B cell (primary cell): ENCODE results near the gene SPPL3. TPM values are rescaled to one million over a fixed set of nuclear protein-coding genes. Genes with fewer than 3 reads are reported as not detected.

Experiments
- ATAC-seq: fragments of 200-7000 bp; cut with Tn5 transposase; one replicate; pipeline ENCODE4 v1.10.0; 2021; ENCODE audit warnings: low read depth, mild to moderate bottlenecking, moderate number of reproducible peaks, moderate library complexity
- CTCF ChIA-PET: fragments of 350-600 bp; sonication (Branson Sonifier 250); formaldehyde crosslinking; loops from one replicate; lab custom pipeline; 2021; ENCODE audit warnings: antibody characterized with exemption, inconsistent platforms; lab: Charles Lee
- POLR2A ChIA-PET: fragments of 350-600 bp; sonication (Branson Sonifier 250); formaldehyde crosslinking; loops from one replicate; lab custom pipeline; 2021; ENCODE audit warnings: antibody characterized with exemption; lab: Charles Lee
- DNase-seq: peaks from one replicate; pipeline ENCODE4 v3.0.0; 2013
- H2AFZ ChIP-seq: 2 replicates; pipeline ENCODE4 v1.6.1; 2012; ENCODE audit warnings: mild to moderate bottlenecking, low read depth, low read length; ENCODE audit not compliant: insufficient read depth, poor library complexity, severe bottlenecking
- H3K27ac ChIP-seq, 2 donors: 1 replicate in 1 of 2; 2 replicates in 1 of 2; pipeline ENCODE4 v1.5.1; 2012 to 2013; ENCODE audit warnings: low read length in 2 of 2, mild to moderate bottlenecking in 2 of 2, moderate library complexity in 1 of 2
- H3K27me3 ChIP-seq, 4 experiments: fragments of 200-600 bp in 1 of 4; sonication (generic) in 1 of 4; replicated peaks in 1 of 4; 1 replicate in 2 of 4; 2 replicates in 2 of 4; pipeline versions ENCODE4 v1.6.1 to v1.7.0; 2013 to 2016; ENCODE audit warnings: low read length in 3 of 4, mild to moderate bottlenecking in 2 of 4, mixed read lengths in 1 of 4, moderate library complexity in 1 of 4; ENCODE audit not compliant: insufficient read depth in 4 of 4, control insufficient read depth in 3 of 4; ENCODE audit errors: control extremely low read depth in 1 of 4
- H3K36me3 ChIP-seq, 2 experiments: replicated peaks in 1 of 2; 1 replicate in 1 of 2; 2 replicates in 1 of 2; pipeline versions ENCODE4 v1.6.1 to v1.7.1; 2013; ENCODE audit warnings: low read length in 1 of 2; ENCODE audit not compliant: insufficient read depth in 2 of 2, control insufficient read depth in 1 of 2; ENCODE audit errors: control extremely low read depth in 1 of 2, extremely low read depth in 1 of 2
- H3K4me1 ChIP-seq, 2 donors: fragments of 200-600 bp in 1 of 2; sonication (generic) in 1 of 2; 1 replicate in 1 of 2; 2 replicates in 1 of 2; pipeline versions ENCODE4 v1.5.1 to v1.6.1; 2013 to 2017; ENCODE audit warnings: low read length in 2 of 2; ENCODE audit not compliant: control insufficient read depth in 2 of 2, insufficient read depth in 2 of 2
- H3K4me2 ChIP-seq: replicated peaks from 2 replicates; pipeline ENCODE3; 2012; ENCODE audit warnings: mild to moderate bottlenecking, low read depth, low read length; ENCODE audit not compliant: poor library complexity, severe bottlenecking
- H3K4me3 ChIP-seq, 5 experiments: fragments of 200-600 bp in 1 of 5; sonication (generic) in 1 of 5; 1 replicate in 3 of 5; 2 replicates in 2 of 5; pipeline versions ENCODE4 v1.5.1 to v1.7.0; 2011 to 2016; ENCODE audit warnings: low read length in 4 of 5, mild to moderate bottlenecking in 4 of 5, low read depth in 2 of 5, control low read depth in 1 of 5, moderate library complexity in 1 of 5; ENCODE audit not compliant: insufficient read depth in 1 of 5; ENCODE audit errors: control extremely low read depth in 1 of 5, extremely low read depth in 1 of 5
- H3K79me2 ChIP-seq: fragments of 200-600 bp; sonication (generic); one replicate; pipeline ENCODE4 v1.6.0; 2016; ENCODE audit warnings: low read length; ENCODE audit not compliant: control insufficient read depth, insufficient read depth
- H3K9ac ChIP-seq: fragments of 200-600 bp; sonication (generic); 2 replicates; pipeline ENCODE4 v1.6.1; 2017; ENCODE audit warnings: mild to moderate bottlenecking, low read length, moderate library complexity
- H3K9me3 ChIP-seq, 3 donors: one replicate each; pipeline versions ENCODE4 v1.6.1 to v1.7.1; 2013; ENCODE audit warnings: low read length in 2 of 3; ENCODE audit not compliant: control insufficient read depth in 2 of 3, insufficient read depth in 1 of 3; ENCODE audit errors: control extremely low read depth in 1 of 3
- H4K20me1 ChIP-seq: 2 replicates; pipeline ENCODE4 v1.6.0; 2012; ENCODE audit warnings: mild to moderate bottlenecking, low read length; ENCODE audit not compliant: insufficient read depth, control insufficient read depth, poor library complexity, severe bottlenecking
- H3K27ac Mint-ChIP-seq: one replicate; pipeline ENCODE4 v1.8.0; 2021; ENCODE audit warnings: mixed read lengths
- H3K27me3 Mint-ChIP-seq: one replicate; pipeline ENCODE4 v1.8.0; 2021; ENCODE audit warnings: mixed read lengths
- H3K4me1 Mint-ChIP-seq: one replicate; pipeline ENCODE4 v1.8.0; 2021; ENCODE audit warnings: mixed read lengths
- H3K4me3 Mint-ChIP-seq: one replicate; pipeline ENCODE4 v1.8.0; 2021; ENCODE audit warnings: mixed read lengths
- H3K9me3 Mint-ChIP-seq: one replicate; pipeline ENCODE4 v1.8.0; 2022; ENCODE audit warnings: mixed read lengths; ENCODE audit not compliant: insufficient read depth
- CTCF ChIP-seq: fragments of 200-600 bp; IDR thresholded peaks from one replicate; pipeline ENCODE4 v1.8.0; 2022; ENCODE audit warnings: antibody characterized with exemption, mild to moderate bottlenecking
- EZH2 ChIP-seq: IDR thresholded peaks from 2 replicates; pipeline ENCODE4 v1.6.1; 2012; ENCODE audit warnings: borderline replicate concordance, low read depth, mild to moderate bottlenecking, moderate library complexity, low read length; ENCODE audit not compliant: insufficient read depth, poor library complexity, severe bottlenecking
- WGBS: methylation state at CpG from one replicate; pipeline ENCODE4 v1.1.5; 2013; ENCODE audit warnings: missing lambda C conversion rate; ENCODE audit not compliant: insufficient coverage; 5-methylcytosine and 5-hydroxymethylcytosine counted together
- intact Hi-C: fragments of 100-400 bp; cut with micrococcal nuclease; formaldehyde crosslinking; loops from one replicate; pipeline ENCODE4 v1.10.0; 2022
- polyA plus RNA-seq: library from polyadenylated mRNA; depleted of rRNA; stranded (reverse); fragments of >200 nt; gene quantifications from 2 replicates; pipeline ENCODE4 v1.2.3, GENCODE V29; 2012
- total RNA-seq, 2 donors: library from RNA; stranded (reverse); fragments of 120-200 nt in 1 of 2; gene quantifications; 1 replicate in 1 of 2; 2 replicates in 1 of 2; pipeline versions ENCODE4 v1.2.3 to v1.2.4, GENCODE V29; 2013 to 2022

The SPPL3 gene
- total and polyA plus RNA-seq, 2 donors (not counting 1 experiment from before 2014, with no cell fraction given), result 12.3 to 43.6 TPM

DNA sequence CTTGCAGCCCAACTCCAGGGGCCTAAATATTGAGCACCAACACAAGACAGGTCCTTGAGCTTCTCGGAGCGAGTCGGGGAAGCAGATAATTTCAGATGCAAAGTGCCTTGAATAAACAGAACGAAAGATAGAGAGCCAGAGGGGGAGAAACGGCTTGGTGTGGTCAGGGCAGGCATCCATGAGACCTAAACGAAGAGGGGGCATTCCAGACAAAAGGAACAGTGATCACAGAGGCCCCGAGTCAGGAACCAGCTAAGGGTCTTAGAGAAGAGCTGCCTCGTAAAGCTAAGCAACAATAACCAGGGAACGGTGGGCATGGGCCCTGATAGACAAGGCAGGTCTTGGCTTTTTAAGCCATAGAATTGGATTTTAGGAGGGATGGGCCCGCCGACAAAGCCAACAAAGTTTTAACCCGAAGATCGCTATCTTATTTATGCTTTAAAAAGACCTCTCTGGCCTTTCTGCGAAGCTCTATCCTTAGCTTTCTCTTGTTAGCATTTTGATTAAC, 179.0 kb downstream of the SPPL3 start:
- Histone ChIP-seq H4K20me1 (peaks cover 36% of the 10 kb centered on the region), H3K27ac (no peak overlapping the region), H3K79me2 (peaks cover 7% of the 10 kb centered on the region), H3K36me3 (peaks cover 0 to 15% of the 10 kb centered on the region in 2 experiments), H2AFZ (peak overlapping the region; percentile 90), H3K9me3 (no peaks in the 10 kb centered on the region), H3K9ac (peak overlapping the region; percentile 74), H3K4me3 (peak overlapping the region; percentile 44 to 73 (median 63)), H3K4me2 (peak overlapping the region; percentile 92), H3K4me1 (peaks cover 28 to 30% of the 10 kb centered on the region in 2 donors), H3K27me3 (no peaks in the 10 kb centered on the region)
- Mint-ChIP-seq H3K9me3 (no peaks in the 10 kb centered on the region), H3K4me3 (peak overlapping the region; percentile 90), H3K4me1 (peaks cover 37% of the 10 kb centered on the region), H3K27me3 (no peaks in the 10 kb centered on the region), H3K27ac (peak overlapping the region; percentile 46)
- 51% methylated on average over 12 of the region's 14 CpGs for WGBS
- ChIA-PET CTCF (interaction anchor here (1.4 to 1.5 kb wide), 2 partner anchors 11 to 78 kb away, joined by 4 to 10 read pairs; no protein-coding TSS in a partner anchor), POLR2A (no interaction called here)
- ATAC-seq (no peak), DNase-seq (no peak)
- intact Hi-C loops, result loop anchor here (1.0 to 5.0 kb wide), 6 partner anchors 11 to 177 kb away; partner anchors contain the start of genes POP5, SPPL3 and UNC119B
- no peak for TF ChIP-seq CTCF
- TF ChIP-seq EZH2, result no peak

- 87% methylated on average over 4 of the region's 5 CpGs for WGBS
- H3K36me3 ChIP-seq, result peaks cover 0 to 18% of the 10 kb centered on the region in 2 experiments
- DNase-seq (no peak), ATAC-seq (no peak)
- no peaks in the 10 kb centered on the region for H3K27me3 ChIP-seq
- no peak overlapping the region for H3K9ac ChIP-seq
- ChIA-PET POLR2A (no interaction called here), CTCF (interaction anchor here (1.4 to 1.5 kb wide), 2 partner anchors 10 to 78 kb away, joined by 4 to 10 read pairs; no protein-coding TSS in a partner anchor)
- no peak overlapping the region for H2AFZ ChIP-seq
- peaks cover 7% of the 10 kb centered on the region for H3K79me2 ChIP-seq
- no peaks in the 10 kb centered on the region for H3K9me3 Mint-ChIP-seq
- H3K27ac Mint-ChIP-seq, result no peak overlapping the region
- H3K27me3 Mint-ChIP-seq, result no peaks in the 10 kb centered on the region
- peaks cover 28 to 30% of the 10 kb centered on the region in 2 donors for H3K4me1 ChIP-seq
- H3K9me3 ChIP-seq, result no peaks in the 10 kb centered on the region
- H4K20me1 ChIP-seq, result peaks cover 38% of the 10 kb centered on the region
- peaks cover 37% of the 10 kb centered on the region for H3K4me1 Mint-ChIP-seq
- intact Hi-C loops, result loop anchor here (1.0 to 5.0 kb wide), 6 partner anchors 10 to 178 kb away; partner anchors contain the start of genes POP5, SPPL3 and UNC119B
- no peak for TF ChIP-seq CTCF
- no peak for TF ChIP-seq EZH2
- no peak overlapping the region for H3K27ac ChIP-seq
- peak overlapping the region; percentile 92 for H3K4me2 ChIP-seq
- peak overlapping the region; percentile 90 for H3K4me3 Mint-ChIP-seq
- no peak overlapping the region for H3K4me3 ChIP-seq
Measured at GRCh38 chr12:120724720-120725119, 179.4 kb downstream of the SPPL3 start.
